Endothelial cell (in vitro differentiated cells): ENCODE results near the gene SPINT1. TPM values are rescaled to one million over a fixed set of nuclear protein-coding genes. Genes with fewer than 3 reads are reported as not detected.

Experiments
- DNase-seq: peaks from one replicate; pipeline ENCODE4 v3.0.0; 2021; ENCODE audit warnings: low spot score
- H3K27ac Mint-ChIP-seq: one replicate; pipeline ENCODE4 v1.8.0; 2021; ENCODE audit warnings: mixed read lengths, inconsistent platforms; ENCODE audit not compliant: unreplicated experiment
- H3K27me3 Mint-ChIP-seq: one replicate; pipeline ENCODE4 v1.8.0; 2021; ENCODE audit warnings: mild to moderate bottlenecking, moderate library complexity, mixed read lengths, inconsistent platforms; ENCODE audit not compliant: unreplicated experiment
- H3K36me3 Mint-ChIP-seq: one replicate; pipeline ENCODE4 v1.8.0; 2021; ENCODE audit warnings: mild to moderate bottlenecking, low read depth, mixed read lengths, inconsistent platforms; ENCODE audit not compliant: unreplicated experiment
- H3K4me1 Mint-ChIP-seq: one replicate; pipeline ENCODE4 v1.8.0; 2021; ENCODE audit warnings: mild to moderate bottlenecking, mixed read lengths, inconsistent platforms; ENCODE audit not compliant: unreplicated experiment
- H3K4me3 Mint-ChIP-seq: one replicate; pipeline ENCODE4 v1.8.0; 2021; ENCODE audit warnings: mild to moderate bottlenecking, mixed read lengths, inconsistent platforms; ENCODE audit not compliant: unreplicated experiment
- H3K9me3 Mint-ChIP-seq: one replicate; pipeline ENCODE4 v1.8.0; 2021; ENCODE audit warnings: mixed read lengths, inconsistent platforms; ENCODE audit not compliant: unreplicated experiment
- total RNA-seq: library from RNA; stranded (reverse); fragmentation: NEBNext Ultra II Directional; extraction: Animal tissue kit (Norgen Biotek cat#: 25700); gene quantifications from one replicate; pipeline ENCODE4 v1.2.1, GENCODE V29; 2021; ENCODE audit not compliant: unreplicated experiment
- TF ChIP-seq, protein P1 (sequence below): fragments of 200-600 bp; sonication (generic); IDR thresholded peaks from one replicate; pipeline ENCODE4 v1.5.0; 2021; ENCODE audit warnings: antibody characterized with exemption; ENCODE audit not compliant: unreplicated experiment

Gene SPINT1
- total RNA-seq, 1 donor from 2014 or later: 28.6 TPM

GRCh38 chr15:40878785-40879184 lies 34.9 kb downstream of the SPINT1 start:
- no peaks in the 10 kb centered on the region for H3K36me3 Mint-ChIP-seq
- no peak overlapping the region for H3K27ac Mint-ChIP-seq
- TF ChIP-seq, protein P1, sequence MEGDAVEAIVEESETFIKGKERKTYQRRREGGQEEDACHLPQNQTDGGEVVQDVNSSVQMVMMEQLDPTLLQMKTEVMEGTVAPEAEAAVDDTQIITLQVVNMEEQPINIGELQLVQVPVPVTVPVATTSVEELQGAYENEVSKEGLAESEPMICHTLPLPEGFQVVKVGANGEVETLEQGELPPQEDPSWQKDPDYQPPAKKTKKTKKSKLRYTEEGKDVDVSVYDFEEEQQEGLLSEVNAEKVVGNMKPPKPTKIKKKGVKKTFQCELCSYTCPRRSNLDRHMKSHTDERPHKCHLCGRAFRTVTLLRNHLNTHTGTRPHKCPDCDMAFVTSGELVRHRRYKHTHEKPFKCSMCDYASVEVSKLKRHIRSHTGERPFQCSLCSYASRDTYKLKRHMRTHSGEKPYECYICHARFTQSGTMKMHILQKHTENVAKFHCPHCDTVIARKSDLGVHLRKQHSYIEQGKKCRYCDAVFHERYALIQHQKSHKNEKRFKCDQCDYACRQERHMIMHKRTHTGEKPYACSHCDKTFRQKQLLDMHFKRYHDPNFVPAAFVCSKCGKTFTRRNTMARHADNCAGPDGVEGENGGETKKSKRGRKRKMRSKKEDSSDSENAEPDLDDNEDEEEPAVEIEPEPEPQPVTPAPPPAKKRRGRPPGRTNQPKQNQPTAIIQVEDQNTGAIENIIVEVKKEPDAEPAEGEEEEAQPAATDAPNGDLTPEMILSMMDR: no peak
- peaks cover 2% of the 10 kb centered on the region for H3K27me3 Mint-ChIP-seq
- no peak for DNase-seq
- peaks cover 2% of the 10 kb centered on the region for H3K4me1 Mint-ChIP-seq
- H3K4me3 Mint-ChIP-seq: no peak overlapping the region
- no peaks in the 10 kb centered on the region for H3K9me3 Mint-ChIP-seq

DNA sequence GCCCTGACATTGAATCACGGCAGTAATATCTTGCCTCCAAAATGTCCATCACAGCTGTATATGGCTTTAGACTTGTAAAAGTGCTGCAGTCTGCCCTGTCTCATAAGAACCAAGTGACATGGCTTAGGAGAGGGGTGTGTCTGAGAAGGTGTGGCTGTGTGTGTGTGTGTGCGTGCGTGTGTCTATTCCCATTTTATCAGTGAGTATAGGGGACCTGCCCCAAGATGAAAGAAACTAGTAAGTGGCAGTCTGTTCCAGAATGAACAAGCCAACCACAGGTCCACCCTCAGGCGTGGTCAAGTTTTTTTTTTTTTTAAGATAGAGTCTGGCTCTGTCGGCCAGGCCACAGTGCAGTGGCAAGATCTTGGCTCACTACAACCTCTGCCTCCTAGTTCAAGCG lies 35.8 kb downstream of the SPINT1 start:
- no peaks in the 10 kb centered on the region for H3K27me3 Mint-ChIP-seq
- H3K4me3 Mint-ChIP-seq: no peak overlapping the region
- H3K4me1 Mint-ChIP-seq: no peaks in the 10 kb centered on the region
- H3K36me3 Mint-ChIP-seq: no peaks in the 10 kb centered on the region
- TF ChIP-seq, protein P1: no peak
- no peak overlapping the region for H3K27ac Mint-ChIP-seq
- no peaks in the 10 kb centered on the region for H3K9me3 Mint-ChIP-seq
- DNase-seq: no peak

DNA sequence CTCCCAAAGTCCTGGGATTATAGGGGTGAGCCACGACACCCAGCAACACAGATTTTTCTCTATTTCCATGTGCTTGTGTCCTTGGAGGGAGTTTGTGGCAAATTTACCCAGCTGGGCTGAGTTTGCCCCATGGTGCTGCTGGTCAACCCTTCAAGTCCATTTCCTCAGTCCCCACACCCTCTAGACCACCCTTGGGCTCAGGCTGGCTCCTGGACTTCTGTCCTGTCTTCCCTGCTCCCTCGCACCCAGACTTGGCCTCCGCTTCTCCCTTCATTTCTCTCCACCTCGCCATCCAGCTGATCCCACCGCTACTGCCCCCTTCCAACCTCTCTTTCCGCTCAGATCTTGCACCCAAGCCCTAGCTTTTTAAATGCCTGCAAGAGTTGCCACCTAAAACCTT lies 37.5 kb downstream of the SPINT1 start:
- H3K4me1 Mint-ChIP-seq: no peaks in the 10 kb centered on the region
- H3K36me3 Mint-ChIP-seq: no peaks in the 10 kb centered on the region
- no peaks in the 10 kb centered on the region for H3K27me3 Mint-ChIP-seq
- H3K27ac Mint-ChIP-seq: no peak overlapping the region
- TF ChIP-seq, protein P1: no peak
- no peak overlapping the region for H3K4me3 Mint-ChIP-seq
- no peaks in the 10 kb centered on the region for H3K9me3 Mint-ChIP-seq
- DNase-seq: no peak

DNA sequence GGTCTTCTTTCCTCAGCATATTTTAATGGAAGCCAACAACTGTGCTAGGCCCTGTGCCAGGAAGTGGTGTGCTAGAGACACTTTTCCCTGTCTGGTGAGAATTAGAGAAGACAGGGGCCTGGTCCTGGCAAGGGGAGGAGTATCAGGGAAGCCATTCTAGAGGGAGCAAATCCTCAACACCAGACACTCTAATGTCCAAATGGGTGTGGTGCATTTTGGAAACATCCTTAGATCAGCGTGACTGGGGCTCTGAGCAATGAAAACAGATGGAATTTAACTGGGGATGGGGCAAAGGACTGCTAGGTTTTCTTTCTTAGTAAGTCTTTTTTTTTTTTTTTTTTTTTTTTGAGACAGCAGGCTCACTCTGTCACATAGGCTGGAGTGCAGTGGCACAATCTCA lies 42.7 kb downstream of the SPINT1 start:
- H3K4me1 Mint-ChIP-seq: no peaks in the 10 kb centered on the region
- DNase-seq: no peak
- TF ChIP-seq, protein P1: no peak
- H3K9me3 Mint-ChIP-seq: no peaks in the 10 kb centered on the region
- H3K27ac Mint-ChIP-seq: no peak overlapping the region
- H3K36me3 Mint-ChIP-seq: no peaks in the 10 kb centered on the region
- H3K4me3 Mint-ChIP-seq: no peak overlapping the region
- no peaks in the 10 kb centered on the region for H3K27me3 Mint-ChIP-seq

DNA sequence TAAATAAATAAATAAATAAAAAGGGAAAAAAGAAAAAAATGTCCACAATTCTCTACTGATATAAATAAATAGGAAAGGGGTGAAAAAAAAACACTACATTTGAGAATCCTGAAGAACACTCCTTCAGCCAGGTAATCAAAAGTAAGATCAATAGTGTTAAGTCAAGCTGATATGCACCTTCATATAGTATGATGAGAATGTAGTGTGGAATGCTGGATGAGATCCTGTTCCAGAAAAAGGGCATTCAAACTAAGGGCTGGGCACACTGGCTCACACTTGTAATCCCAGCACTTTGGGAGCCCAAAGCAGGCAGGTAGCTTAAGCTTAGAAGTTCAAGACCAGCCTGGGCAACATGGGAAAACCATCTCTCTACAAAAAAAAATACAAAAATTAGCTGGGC lies 45.3 kb downstream of the SPINT1 start:
- no peak overlapping the region for H3K4me3 Mint-ChIP-seq
- DNase-seq: no peak
- no peak overlapping the region for H3K27ac Mint-ChIP-seq
- TF ChIP-seq, protein P1: no peak
- peaks cover 5% of the 10 kb centered on the region for H3K27me3 Mint-ChIP-seq
- no peaks in the 10 kb centered on the region for H3K9me3 Mint-ChIP-seq
- H3K4me1 Mint-ChIP-seq: peaks cover under 1% of the 10 kb centered on the region
- no peaks in the 10 kb centered on the region for H3K36me3 Mint-ChIP-seq
